Caco-2 (cell line): ENCODE data around the gene SHTN1. TPM values are rescaled to one million over a fixed set of nuclear protein-coding genes. Genes with fewer than 3 reads are reported as not detected.

Experiments used
- BruUV-seq: library from RNA; stranded (reverse); fragments of 400-500 nt; replicated peaks from 2 replicates; lab custom pipeline; 2021; lab: Mats Ljungman, UMichigan
- CTCF ChIA-PET: fragments of 300-600 bp; sonication (Branson Sonifier 250); formaldehyde crosslinking; loops from one replicate; lab custom pipeline; 2022; ENCODE audit warnings: antibody characterized with exemption; lab: Charles Lee
- POLR2A ChIA-PET: fragments of 300-600 bp; sonication (Branson Sonifier 250); formaldehyde crosslinking; loops from one replicate; lab custom pipeline; 2022; ENCODE audit warnings: antibody characterized with exemption; lab: Charles Lee
- DNase-seq, 2 experiments: peaks; one replicate each; pipeline versions ENCODE4 v3.0.0 to v3.0.0-alpha.2; 2020 to 2022
- H3K27me3 ChIP-seq: replicated peaks from 2 replicates; pipeline ENCODE4 v1.6.0; 2011; ENCODE audit warnings: low read length; ENCODE audit not compliant: control insufficient read depth, insufficient read depth
- H3K36me3 ChIP-seq: 2 replicates; pipeline ENCODE4 v1.5.1; 2011; ENCODE audit warnings: low read length; ENCODE audit not compliant: control insufficient read depth, insufficient read depth
- H3K4me1 ChIP-seq: fragments of 250-450 bp; sonication (Bioruptor Pico); 2 replicates; pipeline ENCODE4 v1.5.1; 2020; ENCODE audit warnings: mild to moderate bottlenecking
- H3K4me3 ChIP-seq: 2 replicates; pipeline ENCODE4 v1.5.1; 2011; ENCODE audit warnings: low read depth, mild to moderate bottlenecking, control low read depth, low read length
- H3K9me3 ChIP-seq: fragments of 250-450 bp; sonication (Bioruptor Pico); 2 replicates; pipeline ENCODE4 v1.5.1; 2020; ENCODE audit warnings: mild to moderate bottlenecking, moderate library complexity
- H3K27ac Mint-ChIP-seq: one replicate; pipeline ENCODE4 v1.8.0; 2022; ENCODE audit warnings: mixed read lengths; ENCODE audit not compliant: unreplicated experiment
- H3K27me3 Mint-ChIP-seq: one replicate; pipeline ENCODE4 v1.8.0; 2022; ENCODE audit warnings: mixed read lengths; ENCODE audit not compliant: insufficient read depth, unreplicated experiment
- H3K36me3 Mint-ChIP-seq: one replicate; pipeline ENCODE4 v1.8.0; 2022; ENCODE audit warnings: mild to moderate bottlenecking, mixed read lengths; ENCODE audit not compliant: insufficient read depth, unreplicated experiment
- H3K4me1 Mint-ChIP-seq: one replicate; pipeline ENCODE4 v1.8.0; 2022; ENCODE audit warnings: low read depth, mixed read lengths; ENCODE audit not compliant: unreplicated experiment
- H3K4me3 Mint-ChIP-seq: one replicate; pipeline ENCODE4 v1.8.0; 2022; ENCODE audit warnings: mild to moderate bottlenecking, moderate library complexity, mixed read lengths; ENCODE audit not compliant: unreplicated experiment
- H3K9me3 Mint-ChIP-seq: one replicate; pipeline ENCODE4 v1.8.0; 2022; ENCODE audit warnings: mixed read lengths; ENCODE audit not compliant: unreplicated experiment
- intact Hi-C: fragments of 100-400 bp; cut with micrococcal nuclease; formaldehyde crosslinking; loops from one replicate; pipeline ENCODE4 v1.10.0; 2022; ENCODE audit not compliant: unreplicated experiment
- total RNA-seq: library from RNA; stranded (reverse); gene quantifications from 2 replicates; pipeline ENCODE4 v1.2.3, GENCODE V29; 2022
- TF ChIP-seq, protein P1 (sequence below), 2 experiments: fragments of 200-600 bp in 1 of 2; IDR thresholded peaks; 1 replicate in 1 of 2; 2 replicates in 1 of 2; pipeline versions ENCODE4 v1.5.1 to v1.8.0; 2011 to 2022; ENCODE audit warnings: antibody characterized with exemption in 1 of 2, control low read depth in 1 of 2, inconsistent platforms in 1 of 2, low read depth in 1 of 2, low read length in 1 of 2, mild to moderate bottlenecking in 1 of 2, moderate library complexity in 1 of 2; ENCODE audit not compliant: insufficient read depth in 1 of 2, severe bottlenecking in 1 of 2, unreplicated experiment in 1 of 2

The SHTN1 gene
- total RNA-seq, 1 experiment from 2014 or later = 80.8 TPM

- Mint-ChIP-seq H3K27ac (no peak overlapping the region), H3K4me1 (peaks cover 15% of the 10 kb centered on the region), H3K27me3 (no peaks in the 10 kb centered on the region), H3K4me3 (no peak overlapping the region), H3K9me3 (no peaks in the 10 kb centered on the region), H3K36me3 (peaks cover 69% of the 10 kb centered on the region)
- H3K4me3 ChIP-seq = no peak overlapping the region
- no peak for DNase-seq
- peaks cover 18% of the 10 kb centered on the region for H3K4me1 ChIP-seq
- POLR2A ChIA-PET = no interaction called here
- H3K9me3 ChIP-seq = no peaks in the 10 kb centered on the region
- CTCF ChIA-PET = no interaction called here
- BruUV-seq = no TSS peak
- peaks cover under 1% of the 10 kb centered on the region; the same call in 1 of the 2 replicates for H3K36me3 ChIP-seq
- intact Hi-C loops = loop anchor here (5.0 kb wide), 2 partner anchors 57 to 127 kb away; no protein-coding TSS in a partner anchor
- TF ChIP-seq, protein P1, sequence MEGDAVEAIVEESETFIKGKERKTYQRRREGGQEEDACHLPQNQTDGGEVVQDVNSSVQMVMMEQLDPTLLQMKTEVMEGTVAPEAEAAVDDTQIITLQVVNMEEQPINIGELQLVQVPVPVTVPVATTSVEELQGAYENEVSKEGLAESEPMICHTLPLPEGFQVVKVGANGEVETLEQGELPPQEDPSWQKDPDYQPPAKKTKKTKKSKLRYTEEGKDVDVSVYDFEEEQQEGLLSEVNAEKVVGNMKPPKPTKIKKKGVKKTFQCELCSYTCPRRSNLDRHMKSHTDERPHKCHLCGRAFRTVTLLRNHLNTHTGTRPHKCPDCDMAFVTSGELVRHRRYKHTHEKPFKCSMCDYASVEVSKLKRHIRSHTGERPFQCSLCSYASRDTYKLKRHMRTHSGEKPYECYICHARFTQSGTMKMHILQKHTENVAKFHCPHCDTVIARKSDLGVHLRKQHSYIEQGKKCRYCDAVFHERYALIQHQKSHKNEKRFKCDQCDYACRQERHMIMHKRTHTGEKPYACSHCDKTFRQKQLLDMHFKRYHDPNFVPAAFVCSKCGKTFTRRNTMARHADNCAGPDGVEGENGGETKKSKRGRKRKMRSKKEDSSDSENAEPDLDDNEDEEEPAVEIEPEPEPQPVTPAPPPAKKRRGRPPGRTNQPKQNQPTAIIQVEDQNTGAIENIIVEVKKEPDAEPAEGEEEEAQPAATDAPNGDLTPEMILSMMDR (IDR thresholded peaks at IDR 0.05; ENCODE audit: insufficient read depth in 1 of 2, low read depth in 1 of 2, low read length in 1 of 2, severe bottlenecking in 1 of 2, unreplicated experiment in 1 of 2) = no peak
- no peaks in the 10 kb centered on the region for H3K27me3 ChIP-seq
Observed at GRCh38 chr10:116944911-116945310, 60.1 kb downstream of the SHTN1 start.

GRCh38 chr10:116931806-116932205 is 73.2 kb downstream of the SHTN1 start:
- Histone ChIP-seq H3K36me3 (no peaks in the 10 kb centered on the region; the same call in 1 of the 2 replicates), H3K27me3 (no peaks in the 10 kb centered on the region), H3K9me3 (no peaks in the 10 kb centered on the region), H3K4me1 (no peaks in the 10 kb centered on the region), H3K4me3 (no peak overlapping the region)
- no peaks in the 10 kb centered on the region for H3K4me1 Mint-ChIP-seq
- no peaks in the 10 kb centered on the region for H3K27me3 Mint-ChIP-seq
- CTCF ChIA-PET = no interaction called here
- DNase-seq = no peak
- H3K4me3 Mint-ChIP-seq = no peak overlapping the region
- TF ChIP-seq, protein P1 (IDR thresholded peaks at IDR 0.05; ENCODE audit: insufficient read depth in 1 of 2, low read depth in 1 of 2, low read length in 1 of 2, severe bottlenecking in 1 of 2, unreplicated experiment in 1 of 2) = no peak
- H3K36me3 Mint-ChIP-seq = peaks cover 87% of the 10 kb centered on the region
- BruUV-seq = no TSS peak
- no peak overlapping the region for H3K27ac Mint-ChIP-seq
- peaks cover 14% of the 10 kb centered on the region for H3K9me3 Mint-ChIP-seq
- POLR2A ChIA-PET = no interaction called here
- intact Hi-C loops = no loop called here

DNA sequence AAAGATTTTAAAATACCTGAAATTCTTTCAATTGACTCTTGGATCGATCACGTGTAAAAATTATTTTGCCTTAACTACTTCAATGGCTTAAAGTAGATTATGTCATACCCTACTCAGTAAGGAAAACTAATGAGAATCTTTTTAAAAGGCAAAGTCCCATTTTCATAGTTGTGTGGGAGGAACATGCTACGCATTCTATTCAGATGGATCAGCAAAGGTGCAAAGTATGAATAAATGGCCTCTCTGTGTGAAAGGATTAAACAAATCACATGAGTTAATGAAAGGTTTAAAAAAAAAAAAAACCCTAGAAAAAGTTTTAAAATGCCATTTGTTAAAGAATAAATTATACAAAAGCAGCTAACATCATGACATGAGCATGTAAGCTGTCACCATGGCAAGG is 78.6 kb downstream of the SHTN1 start:
- ChIA-PET POLR2A (no interaction called here), CTCF (no interaction called here)
- H3K36me3 Mint-ChIP-seq = peaks cover 77% of the 10 kb centered on the region
- no peak for DNase-seq
- no peak overlapping the region for H3K4me3 Mint-ChIP-seq
- H3K36me3 ChIP-seq = no peaks in the 10 kb centered on the region; the same call in 1 of the 2 replicates
- TF ChIP-seq, protein P1 (IDR thresholded peaks at IDR 0.05; ENCODE audit: insufficient read depth in 1 of 2, low read depth in 1 of 2, low read length in 1 of 2, severe bottlenecking in 1 of 2, unreplicated experiment in 1 of 2) = no peak
- H3K4me1 ChIP-seq = no peaks in the 10 kb centered on the region
- no peaks in the 10 kb centered on the region for H3K4me1 Mint-ChIP-seq
- no peaks in the 10 kb centered on the region for H3K27me3 Mint-ChIP-seq
- no peaks in the 10 kb centered on the region for H3K27me3 ChIP-seq
- H3K9me3 ChIP-seq = no peaks in the 10 kb centered on the region
- no TSS peak for BruUV-seq
- H3K27ac Mint-ChIP-seq = no peak overlapping the region
- intact Hi-C loops = no loop called here
- no peak overlapping the region for H3K4me3 ChIP-seq
- no peaks in the 10 kb centered on the region for H3K9me3 Mint-ChIP-seq
